Stimulated activated CD4-positive, alpha-beta T cell treated with anti-CD3 and anti-CD28 coated beads, TNF-alpha, amount 100 ng/mL, for 4 hours (primary cell): ENCODE measurements around the gene XKR3.
"Not testable (repeated sequence)": the region's sequence is repeated elsewhere in the genome, so short reads cannot be mapped to it uniquely, and the experiment has no call there.

Source experiments
- DNase-seq, 3 experiments: peaks; one replicate each; pipeline ENCODE4 v3.0.0-alpha.2; 2020; ENCODE audit warnings: low read depth in 3 of 3

XKR3 gene

DNA sequence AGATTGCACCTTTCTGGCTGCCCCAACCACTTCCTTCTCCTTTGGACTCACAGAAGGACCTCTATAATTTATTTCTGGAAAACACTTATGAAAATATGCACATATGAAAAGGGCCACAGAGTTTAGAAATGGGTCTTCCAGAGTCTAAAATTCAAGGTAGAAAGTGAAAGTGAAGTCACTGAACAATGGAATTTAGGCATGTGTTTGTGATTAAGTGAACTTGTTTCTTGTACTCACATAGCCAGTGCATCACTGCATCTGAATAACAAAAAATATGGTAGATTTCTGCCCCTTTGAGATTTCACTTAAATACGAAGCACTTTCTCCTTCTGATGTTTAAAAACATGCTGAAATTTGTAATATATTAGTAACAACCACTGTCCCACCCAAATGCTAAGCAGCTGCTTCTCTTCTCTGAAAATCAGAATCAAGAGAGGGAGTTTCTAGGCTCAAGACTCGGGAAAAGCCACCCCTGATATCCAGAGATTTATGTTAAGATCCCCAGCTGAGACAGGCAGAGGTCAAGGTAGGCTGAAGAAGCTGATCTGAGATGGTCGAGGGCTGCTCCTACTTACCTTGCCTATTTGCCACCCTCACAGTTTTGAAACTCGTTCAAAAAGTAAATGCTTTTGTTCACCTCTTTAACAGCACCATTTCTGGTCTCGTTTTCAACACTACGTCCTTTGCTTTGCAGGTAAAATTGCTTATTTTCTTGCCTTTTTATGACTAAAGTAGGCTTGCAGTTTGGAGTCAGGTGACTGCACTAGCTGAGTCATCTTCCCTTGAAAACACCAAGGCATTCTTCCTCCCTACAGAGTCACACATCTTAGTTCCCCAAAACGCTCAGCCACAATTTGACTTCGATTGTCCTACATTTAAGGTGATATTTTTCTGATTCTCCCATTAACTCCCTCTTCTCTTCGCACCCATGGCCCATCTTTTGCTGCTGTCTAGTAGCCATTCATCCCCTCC is at the start of gene XKR3:
XKR3 (minus strand) TSS at position 696 of the 972 bp plus-strand sequence. CDS start 17,338 bp downstream, outside the sequence.
- DNase-seq, result no peak

DNA sequence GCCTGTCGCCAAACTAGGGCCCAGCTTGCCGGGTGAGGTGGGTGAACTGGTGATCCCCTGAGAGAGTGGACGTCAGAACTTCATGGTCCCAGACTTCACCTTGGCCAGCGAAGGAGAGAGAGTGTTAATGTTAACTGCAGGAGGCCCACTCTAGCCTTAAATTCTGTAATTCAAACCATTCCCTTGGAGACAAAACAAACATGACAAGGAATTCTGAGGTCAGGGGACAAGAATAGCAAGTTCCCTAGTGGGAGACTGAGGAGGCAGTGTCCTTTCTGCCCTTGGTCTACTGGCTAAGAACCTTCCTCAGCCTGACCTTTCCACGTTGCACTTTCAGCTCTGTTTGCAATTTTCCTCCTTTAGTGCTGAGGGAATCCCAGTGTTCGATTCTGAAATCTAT is 44.4 kb upstream of the XKR3 start:
- not testable (repeated sequence) for DNase-seq

DNA sequence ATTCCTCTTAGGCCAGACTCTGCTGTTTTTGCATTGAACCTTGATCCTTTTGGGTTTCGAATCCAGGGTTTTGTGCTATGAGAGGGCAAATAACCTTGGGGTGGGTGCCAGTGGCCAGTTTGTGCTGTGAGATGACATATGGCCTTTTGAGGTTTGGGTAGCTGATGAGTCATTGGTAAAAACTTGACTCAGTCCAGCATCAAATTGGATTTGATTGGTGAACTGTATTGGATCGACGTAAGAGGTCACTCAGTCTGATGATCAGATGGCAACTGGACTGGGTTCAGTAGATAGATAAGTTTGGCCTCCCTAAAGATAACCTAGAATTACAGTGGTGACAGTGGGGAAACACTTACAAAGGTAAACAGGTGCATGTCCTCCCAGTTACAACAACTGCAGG is 41.0 kb upstream of the XKR3 start:
- DNase-seq, result no peak

DNA sequence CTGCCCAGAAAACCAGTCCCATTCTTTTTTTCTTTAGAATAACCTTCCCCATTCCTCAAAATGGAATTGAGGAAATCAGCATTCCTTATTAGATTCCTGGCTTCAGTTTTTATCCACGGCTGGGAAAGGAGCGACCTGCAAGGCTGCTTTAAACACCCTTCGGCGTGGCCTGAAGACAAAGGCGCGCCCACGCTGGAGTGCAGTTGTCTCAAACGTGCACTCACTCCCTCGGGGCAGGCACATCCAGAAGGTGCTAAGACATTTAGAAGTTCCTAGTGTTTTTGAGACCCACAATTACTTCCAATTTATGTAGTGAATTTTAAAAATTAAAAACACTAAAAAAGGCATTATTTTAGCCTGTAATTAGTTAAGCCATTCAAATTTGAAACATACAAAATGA is 31.6 kb upstream of the XKR3 start:
- DNase-seq, result not testable (repeated sequence)

DNA sequence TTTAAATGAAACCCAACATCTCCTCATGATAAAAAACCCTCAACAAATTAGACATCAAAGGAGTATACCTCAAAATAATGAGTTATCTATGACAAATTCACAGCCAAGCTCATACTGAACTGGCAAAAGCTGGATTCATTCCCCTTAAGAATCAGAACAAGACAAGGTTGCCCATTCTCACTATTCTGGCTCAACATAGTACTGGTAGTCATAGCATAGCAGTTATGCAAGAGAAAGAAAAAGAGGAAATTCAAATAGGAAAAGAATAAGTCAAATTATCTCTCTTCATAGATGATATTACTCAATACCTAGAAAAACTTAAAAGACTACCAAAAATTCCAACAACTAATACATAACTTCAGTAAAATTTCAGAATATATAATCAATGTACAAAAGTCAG is 29.4 kb upstream of the XKR3 start:
- DNase-seq, result no peak

DNA sequence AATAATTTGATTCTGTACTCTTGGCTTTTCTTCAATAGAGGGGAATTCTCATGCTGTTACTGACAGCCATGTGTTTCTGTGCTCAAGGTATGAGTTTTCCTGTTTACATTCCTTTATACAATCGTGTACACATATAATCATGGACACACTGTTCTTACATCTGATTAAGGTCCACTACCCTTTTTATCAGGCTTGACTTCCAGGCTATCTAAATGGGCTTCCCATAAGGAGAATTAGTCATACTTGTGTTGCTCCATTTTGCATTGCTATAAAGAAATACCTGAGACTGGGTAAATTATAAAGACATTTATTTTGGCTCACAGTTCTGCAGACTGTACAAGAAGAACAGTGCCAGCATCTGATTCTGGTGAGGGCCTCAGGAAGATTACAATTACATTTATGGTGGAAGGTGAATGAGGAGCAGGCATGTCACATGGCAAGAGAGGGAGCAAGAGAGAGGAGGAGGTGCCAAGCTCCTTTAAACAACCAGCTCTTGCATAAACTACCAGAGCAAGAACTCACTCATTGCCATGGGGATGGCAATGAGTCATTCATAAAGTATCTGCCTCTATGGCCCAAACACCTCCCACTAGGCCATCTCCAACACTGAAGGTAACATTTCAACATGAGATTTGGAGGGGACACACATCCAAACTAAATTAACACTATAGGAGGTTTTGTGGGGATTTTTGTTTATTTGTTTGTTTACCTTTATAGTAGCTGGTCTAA is 26.2 kb upstream of the XKR3 start:
- not testable (repeated sequence) for DNase-seq

DNA sequence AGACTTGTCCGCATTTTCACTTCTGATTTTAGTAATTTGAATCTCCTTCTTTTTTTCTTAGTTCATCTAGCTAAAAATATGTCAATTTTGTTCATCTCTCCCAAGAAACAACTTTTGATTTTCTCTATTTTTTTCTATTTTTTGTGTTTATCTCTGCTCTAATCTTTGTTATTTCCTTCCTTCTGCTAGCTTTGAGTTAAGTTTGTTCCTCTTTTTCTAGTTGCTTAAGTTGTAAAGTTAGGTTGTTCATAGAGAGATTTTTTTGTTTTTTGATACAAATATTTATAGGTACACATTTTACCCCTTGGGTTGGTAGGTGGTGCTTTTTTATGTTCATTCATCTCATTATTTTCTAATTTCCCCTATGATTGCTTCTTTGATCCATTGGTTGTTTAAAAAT is 22.1 kb upstream of the XKR3 start:
- DNase-seq, result no peak

DNA sequence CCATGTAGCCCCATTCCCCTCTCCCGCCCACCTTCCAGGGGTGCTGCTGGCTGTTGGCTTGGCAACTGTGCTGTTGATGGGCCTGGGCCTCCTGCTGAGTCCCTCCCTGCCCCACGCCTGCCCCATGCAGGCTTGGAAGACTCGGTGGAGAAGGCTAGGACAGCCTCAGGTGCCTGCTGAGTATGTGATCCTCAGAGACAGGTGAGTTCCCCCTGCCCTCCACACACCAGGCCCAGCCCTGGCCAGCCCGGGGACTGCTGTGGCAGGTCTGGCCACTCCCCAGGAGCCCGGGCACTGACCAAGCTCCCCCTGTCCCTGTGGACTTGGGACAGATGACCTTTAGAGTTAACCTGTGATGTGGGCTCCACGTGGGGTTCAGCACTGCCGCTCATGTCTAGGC is 20.7 kb upstream of the XKR3 start:
- no peak for DNase-seq

DNA sequence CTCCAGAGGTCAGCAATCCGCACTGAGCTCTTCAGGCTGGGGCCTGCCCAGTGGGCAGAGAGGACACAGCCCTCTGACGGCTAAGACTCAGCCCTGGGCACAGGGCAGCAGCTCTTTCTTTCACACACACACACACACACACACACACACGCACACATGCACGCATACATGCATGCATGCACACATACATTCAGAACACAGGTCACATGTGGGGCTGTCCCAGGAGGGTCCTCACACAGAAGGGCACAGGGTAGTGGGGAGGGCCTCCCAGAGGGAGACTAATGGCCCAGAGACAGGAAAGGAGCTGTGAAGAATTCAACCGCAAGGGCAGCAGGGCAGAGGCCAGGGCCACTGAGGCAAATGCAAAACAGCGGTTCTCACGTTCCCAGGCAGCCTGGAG is 20.3 kb upstream of the XKR3 start:
- no peak for DNase-seq

DNA sequence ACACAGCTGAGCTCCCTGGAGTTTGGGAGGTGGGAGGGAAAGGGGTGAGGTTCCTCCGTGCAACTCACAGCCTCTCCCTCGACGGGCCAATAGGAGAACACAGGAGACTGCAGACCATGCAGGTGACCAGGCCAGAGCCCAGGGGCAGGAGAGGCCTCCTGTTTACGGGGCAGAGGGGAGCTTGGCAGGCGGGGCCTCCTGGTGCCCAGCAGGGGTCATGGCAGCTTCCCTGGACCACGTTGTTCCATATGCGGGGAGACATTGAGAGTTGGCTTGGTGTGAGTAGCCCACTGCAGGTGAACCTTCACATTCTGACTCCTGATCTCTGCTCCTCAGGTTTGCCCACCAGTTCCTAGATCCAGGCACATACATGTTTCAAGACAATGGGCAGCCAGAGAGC is 19.3 kb upstream of the XKR3 start:
- DNase-seq, result no peak

DNA sequence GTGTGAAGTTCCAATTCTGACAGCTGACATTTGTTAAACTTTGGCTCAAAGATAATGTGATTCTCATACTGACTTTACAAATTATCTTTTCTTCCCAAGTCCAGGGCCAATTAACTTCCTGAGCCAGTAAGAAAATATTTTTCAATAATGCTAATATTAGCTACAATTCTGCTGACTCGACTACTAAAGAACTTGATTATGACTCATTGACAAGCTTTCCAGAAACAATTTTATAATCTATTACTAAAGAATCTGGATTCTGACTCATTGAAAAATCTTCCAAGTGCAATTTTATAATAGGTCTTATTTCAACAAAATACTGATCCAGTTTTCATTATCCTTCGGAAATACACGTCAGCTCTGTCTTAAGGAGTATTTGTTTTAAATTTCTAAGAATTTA is 12.9 kb upstream of the XKR3 start:
- DNase-seq, result no peak

DNA sequence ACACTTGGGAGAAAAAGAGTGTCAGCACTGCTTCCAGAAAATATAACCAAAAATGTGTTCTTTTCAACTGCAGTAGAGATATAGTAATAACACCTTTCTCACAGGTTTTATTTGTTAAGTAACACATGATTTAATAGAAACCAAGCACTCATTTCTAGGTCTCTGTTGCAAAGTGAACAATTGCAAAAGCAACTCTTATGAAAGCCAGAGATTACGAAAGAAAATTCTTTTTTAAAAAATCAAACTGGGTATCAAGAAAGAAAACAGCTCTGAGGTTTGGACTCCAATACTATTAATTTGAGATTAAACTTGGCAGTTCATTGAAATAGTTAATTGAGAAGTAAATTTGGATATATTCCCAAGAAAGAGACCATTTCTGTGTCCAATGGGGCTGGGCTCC is 9.8 kb upstream of the XKR3 start:
- DNase-seq, result no peak

DNA sequence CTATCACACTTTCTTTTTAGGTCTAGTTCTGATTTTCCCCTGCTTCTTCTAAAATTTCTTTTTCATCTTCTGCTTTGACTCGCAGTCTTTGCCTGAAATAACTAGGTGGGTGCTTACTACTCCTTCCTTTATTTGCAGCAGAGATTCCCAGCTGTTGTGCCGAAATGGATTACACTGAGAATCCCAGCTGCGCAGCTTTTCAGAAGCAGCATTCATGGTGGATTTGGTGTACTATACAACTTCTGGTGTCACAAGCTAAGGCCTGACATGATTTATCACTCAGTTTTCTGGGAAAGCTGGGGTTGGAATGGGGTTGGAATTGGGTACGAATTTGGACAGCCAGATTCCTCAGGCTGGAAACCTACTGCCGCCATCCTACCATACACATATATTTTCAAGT is 6.0 kb upstream of the XKR3 start:
- no peak for DNase-seq

DNA sequence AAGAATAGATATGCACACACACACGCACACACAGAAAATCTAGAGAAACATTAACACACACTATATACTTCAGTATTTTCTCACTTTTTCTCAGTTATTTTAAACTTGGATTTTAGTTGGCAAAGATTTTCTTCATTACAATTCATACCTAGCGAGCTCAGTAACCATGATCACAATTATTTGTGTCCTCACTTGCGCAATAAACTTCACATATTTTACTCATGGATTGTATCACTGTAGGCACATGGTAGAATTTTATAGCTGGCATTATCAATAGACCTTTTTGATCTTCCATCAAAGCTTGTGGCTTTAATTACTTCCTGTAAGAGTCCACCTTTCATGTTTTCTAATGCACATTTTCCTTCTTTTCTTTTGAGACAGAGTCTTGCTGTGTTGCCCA is 4.8 kb upstream of the XKR3 start:
- no peak for DNase-seq

DNA sequence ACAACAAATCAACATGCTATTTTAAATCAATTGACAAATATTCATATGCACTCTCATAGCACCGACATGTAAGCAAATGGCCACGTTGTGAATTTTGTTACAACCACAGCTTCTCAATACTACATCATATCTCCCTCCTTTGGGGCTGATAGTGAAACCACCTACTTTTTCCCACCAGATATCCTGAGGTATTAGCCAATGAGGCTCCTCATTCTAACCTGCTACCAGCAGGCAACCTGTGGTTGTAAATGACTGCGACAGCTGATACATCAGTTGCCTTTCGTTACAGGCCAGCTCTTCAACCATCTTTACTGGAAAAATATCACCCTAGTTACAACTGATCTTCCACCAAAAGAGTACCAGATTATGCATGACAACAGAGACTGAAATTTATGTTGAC is 3.7 kb upstream of the XKR3 start:
- DNase-seq, result no peak

DNA sequence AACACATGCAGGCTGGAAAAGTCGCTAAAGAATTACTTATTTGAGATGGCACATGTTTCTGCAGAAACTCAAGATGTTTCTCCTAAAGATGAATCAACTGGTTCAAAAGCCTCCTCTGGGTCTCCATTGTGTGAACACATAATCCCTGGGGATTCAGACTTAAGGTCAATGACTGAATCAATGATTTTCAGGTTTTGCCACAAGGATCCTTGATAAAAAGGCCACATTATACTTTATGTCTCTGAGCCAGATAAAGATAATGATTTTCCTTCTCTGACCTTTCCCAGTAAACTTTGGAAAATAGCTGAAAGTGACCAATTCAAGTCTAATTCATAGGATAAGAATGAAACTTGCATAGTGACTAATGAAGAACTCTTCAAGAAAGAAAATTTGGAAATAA is 2.3 kb upstream of the XKR3 start:
- no peak for DNase-seq

DNA sequence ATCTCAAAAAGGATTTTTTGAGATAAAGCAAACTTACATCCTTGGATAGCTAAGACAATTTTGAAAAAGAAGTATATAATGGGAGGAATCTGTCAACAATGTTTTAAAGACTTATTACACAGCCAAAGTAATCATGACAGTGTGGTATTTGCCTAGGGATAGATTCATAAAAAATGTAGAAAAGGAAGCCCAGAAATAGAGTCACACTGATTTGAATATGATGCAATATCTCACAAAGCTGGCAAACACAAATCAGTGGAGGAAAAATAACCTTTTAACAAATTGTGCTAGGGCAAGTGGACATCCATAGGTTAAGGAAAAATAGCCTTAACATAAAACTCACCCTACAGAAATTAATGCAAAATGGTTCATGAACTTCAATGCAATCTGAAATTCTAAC is 6.0 kb downstream of the XKR3 start:
- no peak for DNase-seq

DNA sequence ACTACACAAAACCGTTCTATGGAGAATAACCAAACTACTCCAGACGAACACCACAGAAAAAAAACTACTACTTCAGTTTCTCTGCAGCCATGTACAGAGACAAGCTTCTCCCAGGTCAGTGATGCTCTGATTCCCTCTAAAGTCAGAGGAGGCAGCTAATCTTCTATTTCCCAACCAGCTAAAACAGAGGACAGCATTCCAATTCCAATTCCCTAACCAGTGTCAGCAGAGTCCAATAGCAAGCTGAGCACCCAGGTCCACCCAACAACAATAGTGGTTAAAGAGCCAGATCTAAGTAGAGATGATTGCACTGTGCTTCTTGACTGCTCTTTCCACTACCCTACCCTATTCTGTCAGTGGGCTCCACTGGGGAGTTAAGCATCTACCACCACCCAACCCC is 6.7 kb downstream of the XKR3 start:
- no peak for DNase-seq

DNA sequence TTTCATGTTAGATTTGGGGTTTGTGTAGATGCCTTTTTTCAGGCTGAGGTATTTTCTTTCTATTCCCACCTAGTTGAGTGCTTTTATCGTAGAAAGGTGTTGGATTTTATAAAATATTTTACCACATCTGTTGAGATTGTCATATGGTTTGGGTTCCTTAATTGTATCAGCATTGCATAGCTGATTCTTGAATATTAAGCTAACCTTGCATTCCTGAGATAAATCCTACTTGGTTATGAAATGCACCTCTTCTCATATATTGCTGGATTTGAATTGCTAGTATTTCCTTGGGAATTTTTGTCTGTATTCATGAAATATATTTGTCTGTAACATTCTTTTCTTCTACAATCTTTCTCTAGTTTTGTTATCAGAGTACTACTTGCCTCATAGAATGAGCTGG is 10.1 kb downstream of the XKR3 start:
- no peak for DNase-seq

DNA sequence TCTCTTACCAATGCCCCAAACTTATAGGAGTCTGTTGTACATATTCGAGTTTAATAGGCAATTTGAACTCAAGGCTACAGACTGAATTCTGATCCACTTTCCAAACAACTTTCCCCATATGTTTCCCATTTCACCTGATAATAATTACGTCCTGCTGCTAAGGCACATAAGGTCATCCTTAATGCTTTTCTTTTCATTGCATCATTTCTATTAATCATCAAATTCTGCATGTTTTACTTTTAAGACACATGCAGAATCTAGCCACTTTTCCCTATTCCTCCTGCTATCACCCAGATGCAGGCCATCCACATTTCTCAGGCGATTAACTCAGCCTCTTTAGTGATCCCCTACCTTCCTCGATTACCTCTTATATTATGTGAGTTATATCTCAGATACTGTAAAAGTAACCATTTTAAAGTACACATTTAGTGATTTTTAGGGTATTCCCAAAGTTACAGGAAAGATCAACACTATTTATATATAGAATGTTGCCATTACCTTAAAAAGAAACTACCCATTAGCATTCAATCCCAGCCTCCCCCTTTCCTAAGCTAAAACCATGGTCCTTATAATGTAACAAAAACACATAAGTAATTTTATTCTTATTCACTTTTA is 14.9 kb downstream of the XKR3 start:
- DNase-seq, result no peak

DNA sequence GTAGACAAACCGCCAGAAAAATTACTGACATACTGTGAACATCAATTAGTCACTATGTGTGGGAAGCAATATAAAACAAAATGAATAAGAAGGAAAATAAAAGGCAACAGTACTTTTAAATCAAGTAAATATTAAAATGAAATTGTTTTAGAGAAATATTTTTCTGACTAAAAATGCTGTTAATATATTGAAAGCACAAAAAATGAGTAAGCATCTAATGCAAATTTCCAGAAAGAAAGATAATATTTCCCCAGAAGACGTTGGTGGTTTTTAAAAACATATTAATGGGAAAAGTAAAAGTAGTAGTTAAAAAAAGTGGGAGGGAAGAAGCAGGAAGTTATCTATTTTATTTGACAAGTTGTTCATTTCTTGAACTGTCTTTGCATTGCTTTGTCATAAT is 16.5 kb downstream of the XKR3 start:
- DNase-seq, result no peak

DNA sequence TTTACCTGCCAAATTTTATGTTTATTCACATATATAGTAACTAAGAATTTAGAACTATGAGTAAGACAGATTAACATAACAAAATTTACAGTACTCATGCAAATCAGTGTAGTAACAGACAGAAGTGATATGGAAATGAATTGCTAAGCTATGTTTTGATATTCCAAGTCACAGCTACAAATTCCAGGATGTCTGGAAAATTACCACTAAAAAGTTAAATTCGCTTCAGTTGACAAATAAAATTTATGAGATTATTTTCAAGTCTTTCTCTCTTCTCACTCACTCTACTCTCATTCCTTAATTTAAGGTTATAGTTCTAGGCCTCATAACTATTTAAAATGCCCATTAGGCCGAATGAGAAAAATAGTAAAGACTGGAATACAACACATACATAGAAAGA is 18.1 kb downstream of the XKR3 start:
- DNase-seq, result no peak

DNA sequence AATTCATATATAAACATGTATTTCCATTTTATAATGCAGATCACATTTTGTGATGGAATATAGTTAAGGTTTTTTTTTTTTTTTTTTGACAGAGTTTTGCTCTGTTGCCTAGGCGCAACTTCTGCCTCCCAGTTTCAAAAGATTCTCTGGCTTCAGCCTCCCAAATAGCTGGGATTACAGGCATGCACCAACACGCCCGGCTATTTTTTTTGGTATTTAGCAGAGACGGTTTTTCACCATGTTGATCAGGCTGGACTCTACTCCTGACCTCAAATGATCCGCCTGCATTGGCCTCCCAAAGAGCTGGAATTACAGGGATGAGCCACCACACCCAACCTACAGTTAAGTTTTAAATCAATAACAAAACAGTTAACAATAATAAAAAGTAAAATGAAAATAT is 18.8 kb downstream of the XKR3 start:
- DNase-seq, result no peak
